ENCODE measurements around the gene TWNK. TPM values are rescaled to one million over a fixed set of nuclear protein-coding genes. Genes with fewer than 3 reads are reported as not detected.

The TWNK gene
- total RNA-seq, 5 donors from 2014 or later (not counting 1 experiment from before 2014, with no cell fraction given), result 5.3 to 20.2 (median 16.9) TPM

Other genes with a start within 250 kb of the TWNK start
- gene PAX2, start 242.0 kb upstream of the TWNK start, total RNA-seq, result not detected
- 10 to 100 TPM; 20.0 to 43.0 (median 31.3) TPM for gene SLF2, start 74.6 kb upstream of the TWNK start, total RNA-seq
- gene SEMA4G, start 18.0 kb upstream of the TWNK start, total RNA-seq, result 1 to 10 TPM; 1.1 to 2.8 (median 1.4) TPM
- gene MRPL43, start within 50 bp of the TWNK start, total RNA-seq, result 10 to 100 TPM; 36.2 to 67.6 (median 60.4) TPM
- 10 to 100 TPM; 16.4 to 39.5 (median 35.4) TPM for gene LZTS2, start 12.3 kb downstream of the TWNK start, total RNA-seq
- gene PDZD7, start 43.6 kb downstream of the TWNK start, total RNA-seq, result 1 to 10 TPM; 1.7 to 2.7 (median 2.3) TPM
- gene SFXN3, start 43.7 kb downstream of the TWNK start, total RNA-seq, result 100 to 1,000 TPM in 2 of 5 donors, 10 to 100 TPM in 3; 45.2 to 113 (median 91.0) TPM
- under 1 TPM in 2 of 5 donors, not detected in 3; 0.19 to 0.29 TPM for gene KAZALD1, start 74.4 kb downstream of the TWNK start, total RNA-seq
- not detected for gene TLX1, start 143.8 kb downstream of the TWNK start, total RNA-seq
- gene LBX1, start 241.9 kb downstream of the TWNK start, total RNA-seq, result not detected